H9 (cell line): ENCODE results near the gene RABGAP1L. TPM values are rescaled to one million over a fixed set of nuclear protein-coding genes. Genes with fewer than 3 reads are reported as not detected.

ENCODE experiments used
- DNase-seq: peaks from one replicate; pipeline ENCODE4 v3.0.0-alpha.2; 2017
- H2AFZ ChIP-seq: one replicate; pipeline ENCODE4 v1.6.1; 2013; ENCODE audit warnings: mild to moderate bottlenecking, low read length, control low read depth, moderate library complexity
- H2AK5ac ChIP-seq: 2 replicates; pipeline ENCODE4 v1.6.1; 2013; ENCODE audit warnings: low read length, control low read depth, mixed read lengths; ENCODE audit not compliant: insufficient read length
- H2BK120ac ChIP-seq: one replicate; pipeline ENCODE4 v1.6.1; 2013; ENCODE audit warnings: low read depth, mild to moderate bottlenecking, low read length, control low read depth, inconsistent platforms; ENCODE audit not compliant: poor library complexity, severe bottlenecking
- H2BK12ac ChIP-seq: 2 replicates; pipeline ENCODE4 v1.6.1; 2013; ENCODE audit warnings: low read length, control low read depth, mixed read lengths, low read depth; ENCODE audit not compliant: insufficient read length
- H2BK15ac ChIP-seq: 2 replicates; pipeline ENCODE4 v1.6.1; 2013; ENCODE audit warnings: low read depth, low read length, control low read depth
- H2BK20ac ChIP-seq: one replicate; pipeline ENCODE4 v1.6.1; 2013; ENCODE audit warnings: low read depth, mild to moderate bottlenecking, low read length, control low read depth, inconsistent platforms; ENCODE audit not compliant: poor library complexity, severe bottlenecking
- H2BK5ac ChIP-seq: 2 replicates; pipeline ENCODE4 v1.6.1; 2013; ENCODE audit warnings: low read length, control low read depth, mixed read lengths; ENCODE audit not compliant: insufficient read length
- H3K14ac ChIP-seq: 2 replicates; pipeline ENCODE4 v1.6.1; 2013; ENCODE audit warnings: low read length, control low read depth; ENCODE audit not compliant: insufficient read depth
- H3K18ac ChIP-seq: 2 replicates; pipeline ENCODE4 v1.6.1; 2013; ENCODE audit warnings: low read depth, mild to moderate bottlenecking, mixed read lengths, low read length, control low read depth; ENCODE audit not compliant: insufficient read length
- H3K23ac ChIP-seq: 2 replicates; pipeline ENCODE4 v1.6.1; 2013; ENCODE audit warnings: low read length, control low read depth, mixed read lengths, low read depth; ENCODE audit not compliant: insufficient read length
- H3K23me2 ChIP-seq: 2 replicates; pipeline ENCODE4 v1.6.1; 2013; ENCODE audit warnings: low read depth, mild to moderate bottlenecking, mixed read lengths, low read length, control low read depth; ENCODE audit not compliant: insufficient read length, poor library complexity, severe bottlenecking
- H3K27ac ChIP-seq: 2 replicates; pipeline ENCODE4 v1.5.1; 2013; ENCODE audit warnings: low read length, control low read depth, mixed read lengths, low read depth; ENCODE audit not compliant: insufficient read length
- H3K27me3 ChIP-seq: 2 replicates; pipeline ENCODE4 v1.6.1; 2013; ENCODE audit warnings: low read length, control low read depth, inconsistent platforms; ENCODE audit not compliant: insufficient read depth
- H3K4ac ChIP-seq: 2 replicates; pipeline ENCODE4 v1.6.1; 2013; ENCODE audit warnings: low read depth, mild to moderate bottlenecking, control low read depth, inconsistent platforms, low read length, moderate library complexity
- H3K4me1 ChIP-seq: 2 replicates; pipeline ENCODE4 v1.6.1; 2013; ENCODE audit warnings: low read length, control low read depth, inconsistent platforms; ENCODE audit not compliant: insufficient read depth
- H3K4me2 ChIP-seq: 2 replicates; pipeline ENCODE4 v1.6.1; 2013; ENCODE audit warnings: low read length, control low read depth, mixed read lengths; ENCODE audit not compliant: insufficient read length, insufficient read depth
- H3K56ac ChIP-seq: 2 replicates; pipeline ENCODE4 v1.6.1; 2013; ENCODE audit warnings: low read depth, mild to moderate bottlenecking, mixed read lengths, low read length, control low read depth; ENCODE audit not compliant: insufficient read length
- H3K79me1 ChIP-seq: 2 replicates; pipeline ENCODE4 v1.6.1; 2013; ENCODE audit warnings: low read depth, mild to moderate bottlenecking, moderate library complexity, low read length, control low read depth, inconsistent platforms; ENCODE audit not compliant: insufficient read depth, poor library complexity, severe bottlenecking
- H3K79me2 ChIP-seq: 2 replicates; pipeline ENCODE4 v1.6.1; 2013; ENCODE audit warnings: low read length, control low read depth, inconsistent platforms; ENCODE audit not compliant: insufficient read depth
- H3K9ac ChIP-seq: 2 replicates; pipeline ENCODE4 v1.6.1; 2013; ENCODE audit warnings: low read length, control low read depth, mixed read lengths; ENCODE audit not compliant: insufficient read length; ENCODE audit errors: extremely low read depth
- H3K9me3 ChIP-seq: one replicate; pipeline ENCODE4 v1.6.1; 2013; ENCODE audit warnings: low read depth, low read length, inconsistent platforms; ENCODE audit not compliant: control insufficient read depth
- H3T11ph ChIP-seq: one replicate; pipeline ENCODE4 v1.6.1; 2013; ENCODE audit warnings: mild to moderate bottlenecking, low read length, control low read depth, inconsistent platforms
- H4K20me1 ChIP-seq: one replicate; pipeline ENCODE4 v1.6.1; 2013; ENCODE audit not compliant: control insufficient read depth, insufficient read length, insufficient read depth
- H4K5ac ChIP-seq: 2 replicates; pipeline ENCODE4 v1.6.1; 2013; ENCODE audit warnings: low read depth, mild to moderate bottlenecking, mixed read lengths, low read length, control low read depth; ENCODE audit not compliant: insufficient read length
- H4K8ac ChIP-seq: replicated peaks from 2 replicates; pipeline ENCODE4 v1.6.1; 2013; ENCODE audit warnings: low read length, control low read depth, mixed read lengths, low read depth; ENCODE audit not compliant: insufficient read length
- H4K91ac ChIP-seq: 2 replicates; pipeline ENCODE4 v1.6.1; 2013; ENCODE audit warnings: low read depth, mild to moderate bottlenecking, moderate library complexity, mixed read lengths, low read length, control low read depth; ENCODE audit not compliant: insufficient read length
- H3K27ac Mint-ChIP-seq, 3 experiments: 2 replicates in 2 of 3; 3 replicates in 1 of 3; pipeline ENCODE4 v1.8.0; 2020 to 2021; ENCODE audit warnings: mixed read lengths in 3 of 3, mild to moderate bottlenecking in 1 of 3, moderate library complexity in 1 of 3
- H3K27me3 Mint-ChIP-seq: 2 replicates; pipeline ENCODE4 v1.8.0; 2021; ENCODE audit warnings: low read depth, mild to moderate bottlenecking, moderate library complexity, mixed read lengths
- H3K36me3 Mint-ChIP-seq, 3 experiments: 2 replicates in 2 of 3; 3 replicates in 1 of 3; pipeline ENCODE4 v1.8.0; 2020 to 2021; ENCODE audit warnings: low read depth in 3 of 3, mixed read lengths in 3 of 3; ENCODE audit not compliant: insufficient read depth in 1 of 3
- H3K4me1 Mint-ChIP-seq, 2 experiments: 2 replicates each; pipeline ENCODE4 v1.8.0; 2020; ENCODE audit warnings: mixed read lengths in 2 of 2
- H3K4me3 Mint-ChIP-seq, 2 experiments: 2 replicates in 1 of 2; 3 replicates in 1 of 2; pipeline ENCODE4 v1.8.0; 2020 to 2021; ENCODE audit warnings: mild to moderate bottlenecking in 2 of 2, mixed read lengths in 2 of 2, moderate library complexity in 1 of 2
- H3K9me3 Mint-ChIP-seq, 2 experiments: 2 replicates in 1 of 2; 3 replicates in 1 of 2; pipeline ENCODE4 v1.8.0; 2020; ENCODE audit warnings: mild to moderate bottlenecking in 2 of 2, mixed read lengths in 2 of 2, moderate library complexity in 1 of 2
- WGBS: extraction: QIAGEN DNeasy Blood & Tissue Kit; methylation state at CpG from one replicate; pipeline ENCODE4 v1.1.7; 2013; ENCODE audit warnings: missing lambda C conversion rate, low lambda C conversion rate, mixed read lengths; ENCODE audit not compliant: insufficient read length; ENCODE audit errors: extremely low coverage; 5-methylcytosine and 5-hydroxymethylcytosine counted together
- total RNA-seq: library from RNA; stranded (reverse); gene quantifications from 2 replicates; pipeline ENCODE4 v1.2.1, GENCODE V29; 2021
- TF ChIP-seq, protein P1 (sequence below): fragments of 200-600 bp; sonication (generic); conservative IDR thresholded peaks from 3 replicates; pipeline ENCODE4 v1.8.0; 2021; ENCODE audit warnings: antibody characterized with exemption, mild to moderate bottlenecking

Gene RABGAP1L
- total RNA-seq, 1 experiment from 2014 or later: 147 TPM

GRCh38 chr1:174938281-174939007, 779.1 kb downstream of the RABGAP1L start:
- no peak for DNase-seq
- Histone ChIP-seq H3K79me1 (peaks cover 9% of the 10 kb centered on the region), H3K14ac (no peak overlapping the region), H3K56ac (no peak overlapping the region), H3K23me2 (no peaks in the 10 kb centered on the region), H2BK12ac (no peak overlapping the region), H3K9me3 (no peaks in the 10 kb centered on the region), H2BK120ac (no peak overlapping the region), H3K27me3 (no peaks in the 10 kb centered on the region), H3T11ph (no peak overlapping the region), H3K79me2 (peaks cover 3% of the 10 kb centered on the region; the same call in 1 of the 2 replicates), H4K8ac (no peak overlapping the region), H3K4ac (no peak overlapping the region), H2BK15ac (no peak overlapping the region), H2BK20ac (no peak overlapping the region), H2BK5ac (no peak overlapping the region), H3K18ac (no peak overlapping the region), H3K4me2 (no peak overlapping the region), H3K9ac (no peak overlapping the region), H2AK5ac (no peak overlapping the region), H3K23ac (no peak overlapping the region), H4K91ac (no peak overlapping the region), H3K4me1 (0 out of 2 replicates have a peak, but pooled peaks cover 2% of the 10 kb centered on the region), H3K27ac (no peak overlapping the region), H4K20me1 (no peaks in the 10 kb centered on the region), H4K5ac (no peak overlapping the region), H2AFZ (no peak overlapping the region)
- no peaks in the 10 kb centered on the region for H3K27me3 Mint-ChIP-seq
- H3K4me1 Mint-ChIP-seq: peaks cover 23 to 26% of the 10 kb centered on the region in 2 experiments
- no CpG with 5 or more reads among the region's 6 CpGs for WGBS
- TF ChIP-seq, protein P1, sequence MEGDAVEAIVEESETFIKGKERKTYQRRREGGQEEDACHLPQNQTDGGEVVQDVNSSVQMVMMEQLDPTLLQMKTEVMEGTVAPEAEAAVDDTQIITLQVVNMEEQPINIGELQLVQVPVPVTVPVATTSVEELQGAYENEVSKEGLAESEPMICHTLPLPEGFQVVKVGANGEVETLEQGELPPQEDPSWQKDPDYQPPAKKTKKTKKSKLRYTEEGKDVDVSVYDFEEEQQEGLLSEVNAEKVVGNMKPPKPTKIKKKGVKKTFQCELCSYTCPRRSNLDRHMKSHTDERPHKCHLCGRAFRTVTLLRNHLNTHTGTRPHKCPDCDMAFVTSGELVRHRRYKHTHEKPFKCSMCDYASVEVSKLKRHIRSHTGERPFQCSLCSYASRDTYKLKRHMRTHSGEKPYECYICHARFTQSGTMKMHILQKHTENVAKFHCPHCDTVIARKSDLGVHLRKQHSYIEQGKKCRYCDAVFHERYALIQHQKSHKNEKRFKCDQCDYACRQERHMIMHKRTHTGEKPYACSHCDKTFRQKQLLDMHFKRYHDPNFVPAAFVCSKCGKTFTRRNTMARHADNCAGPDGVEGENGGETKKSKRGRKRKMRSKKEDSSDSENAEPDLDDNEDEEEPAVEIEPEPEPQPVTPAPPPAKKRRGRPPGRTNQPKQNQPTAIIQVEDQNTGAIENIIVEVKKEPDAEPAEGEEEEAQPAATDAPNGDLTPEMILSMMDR: no peak
- H3K36me3 Mint-ChIP-seq: peaks cover 3 to 45% (median 21%) of the 10 kb centered on the region in 3 experiments; a peak in 6 of 7 replicates
- no peak overlapping the region for H3K4me3 Mint-ChIP-seq
- peak overlapping the region in 1 of 3 experiments; percentile 61; a peak in 3 of 7 replicates for H3K27ac Mint-ChIP-seq
- no peaks in the 10 kb centered on the region for H3K9me3 Mint-ChIP-seq
